Thyroid gland (tissue), 4 donors: ENCODE data around the gene TRABD2B.

Source experiments
- CTCF ChIP-seq, 6 experiments: fragments of 200-600 bp in 3 of 6; fragments of 450-650 bp in 3 of 6; sonication (generic) in 3 of 6; IDR thresholded peaks; one replicate each; pipeline ENCODE4 v1.5.1; 2016 to 2019; ENCODE audit warnings: antibody characterized with exemption in 6 of 6, mild to moderate bottlenecking in 2 of 6, inconsistent platforms in 1 of 6, moderate library complexity in 1 of 6
- POLR2A ChIP-seq, 2 donors: fragments of 450-650 bp; IDR thresholded peaks; one replicate each; pipeline ENCODE4 v1.6.1; 2017; ENCODE audit warnings: antibody characterized with exemption in 2 of 2, mild to moderate bottlenecking in 2 of 2, moderate library complexity in 1 of 2

GRCh38 chr1:47731730-47732129, 265.5 kb downstream of the TRABD2B start:
- TF ChIP-seq CTCF (IDR thresholded peaks at IDR 0.05) (no peak), POLR2A (IDR thresholded peaks at IDR 0.05) (no peak)
